ENCODE results near the gene DNAH7. TPM values are rescaled to one million over a fixed set of nuclear protein-coding genes. Genes with fewer than 3 reads are reported as not detected.

DNAH7 gene
- total and polyA plus RNA-seq, 9 of the 15 experiments (the other 6 are each of a cell fraction or from before 2014, with no cell fraction given) = 0.03 to 0.42 (median 0.18) TPM

- CTCF ChIA-PET (ENCODE audit: low intra/inter-chr PET ratio) = no interaction called here
Observed at GRCh38 chr2:195830968-195831950, 237.4 kb downstream of the DNAH7 start.

GRCh38 chr2:195824478-195824877 lies 244.2 kb downstream of the DNAH7 start:
- no peak for DNase-seq (ENCODE audit: extremely low read depth in 1 of 4, low spot score in 3 of 4)
- Histone ChIP-seq H3K79me2 (ENCODE audit: control insufficient read depth, insufficient read depth, low read length) (no peaks in the 10 kb centered on the region), H4K20me1 (replicated peaks; ENCODE audit: control insufficient read depth, insufficient read depth, low read length) (no peaks in the 10 kb centered on the region), H3K9me3 (replicated peaks; ENCODE audit: control insufficient read depth, insufficient read depth, low read depth, low read length) (no peaks in the 10 kb centered on the region), H3K4me1 (replicated peaks in 1 of 2; ENCODE audit: control insufficient read depth in 2 of 2, insufficient read depth in 2 of 2, low read length in 2 of 2) (no peaks in the 10 kb centered on the region), H2AFZ (ENCODE audit: low read depth, low read length) (no peak overlapping the region), H3K9me1 (ENCODE audit: control insufficient read depth, insufficient read depth, low read length) (no peaks in the 10 kb centered on the region), H3K27me3 (ENCODE audit: control insufficient read depth in 2 of 2, insufficient read depth in 2 of 2, low read length in 2 of 2) (no peaks in the 10 kb centered on the region), H3K4me2 (ENCODE audit: insufficient read depth, low read length) (no peak overlapping the region), H3K27ac (ENCODE audit: extremely low read depth, low read depth, low read length) (no peak overlapping the region), H3K9ac (ENCODE audit: insufficient read depth in 1 of 2, low read depth in 2 of 2, low read length in 2 of 2) (no peak overlapping the region), H3K36me3 (ENCODE audit: control insufficient read depth, insufficient read depth, low read length) (no peaks in the 10 kb centered on the region), H3K4me3 (no peak overlapping the region)
- no TSS peak for BruUV-seq (replicated peaks)
- no peak for ATAC-seq
- CTCF ChIA-PET (ENCODE audit: low intra/inter-chr PET ratio) = no interaction called here
- intact Hi-C loops (cut with micrococcal nuclease) = no loop called here
- 22% methylated on average over 2 of the region's 2 CpGs for WGBS (ENCODE audit: insufficient coverage, low coverage, missing lambda C conversion rate)
- POLR2A ChIA-PET = no interaction called here
- no peak for FAIRE-seq
- in situ Hi-C loops (cut with MboI) = no loop called here
- TF ChIP-seq ZNF3 (CRISPR knock-in tag; IDR thresholded peaks at IDR 0.05) (no peak), NR2F6 (CRISPR knock-in tag; IDR thresholded peaks at IDR 0.05) (no peak), ZNF398 (CRISPR knock-in tag; IDR thresholded peaks at IDR 0.05) (no peak), PREB (CRISPR knock-in tag; IDR thresholded peaks at IDR 0.05) (no peak), PRDM10 (IDR thresholded peaks at IDR 0.05; ENCODE audit: partially characterized antibody) (no peak)

More at GRCh38 chr2:195830968-195831950, 237.4 kb downstream of the DNAH7 start:
- ATAC-seq (no peak), DNase-seq (ENCODE audit: extremely low read depth in 1 of 4, low spot score in 3 of 4) (no peak), FAIRE-seq (no peak)
- no TSS peak for BruUV-seq (replicated peaks)
- Histone ChIP-seq H3K9ac (ENCODE audit: insufficient read depth in 1 of 2, low read depth in 2 of 2, low read length in 2 of 2) (no peak overlapping the region), H3K9me1 (ENCODE audit: control insufficient read depth, insufficient read depth, low read length) (no peaks in the 10 kb centered on the region), H3K36me3 (ENCODE audit: control insufficient read depth, insufficient read depth, low read length) (no peaks in the 10 kb centered on the region), H3K9me3 (replicated peaks; ENCODE audit: control insufficient read depth, insufficient read depth, low read depth, low read length) (no peaks in the 10 kb centered on the region), H3K27ac (ENCODE audit: extremely low read depth, low read depth, low read length) (no peak overlapping the region), H4K20me1 (replicated peaks; ENCODE audit: control insufficient read depth, insufficient read depth, low read length) (no peaks in the 10 kb centered on the region), H2AFZ (ENCODE audit: low read depth, low read length) (no peak overlapping the region), H3K79me2 (ENCODE audit: control insufficient read depth, insufficient read depth, low read length) (no peaks in the 10 kb centered on the region), H3K4me3 (no peak overlapping the region), H3K4me1 (replicated peaks in 1 of 2; ENCODE audit: control insufficient read depth in 2 of 2, insufficient read depth in 2 of 2, low read length in 2 of 2) (no peaks in the 10 kb centered on the region), H3K4me2 (ENCODE audit: insufficient read depth, low read length) (no peak overlapping the region), H3K27me3 (ENCODE audit: control insufficient read depth in 2 of 2, insufficient read depth in 2 of 2, low read length in 2 of 2) (no peaks in the 10 kb centered on the region)
- POLR2A ChIA-PET = no interaction called here
- intact Hi-C loops (cut with micrococcal nuclease) = loop anchor here (10.0 kb wide), 1 partner anchor 166 kb away; no protein-coding TSS in a partner anchor
- TF ChIP-seq MAFG (tag; conservative IDR thresholded peaks at IDR 0.05) = 0 out of 2 replicates have a peak, but pooled peaks have one; percentile 23
- TF ChIP-seq ZNF316 (IDR thresholded peaks at IDR 0.05) = peak; percentile 73
- TF ChIP-seq C11orf30 (IDR thresholded peaks at IDR 0.05; ENCODE audit: low read depth) = peak; percentile 21; the same call in 1 of the 2 replicates
- no peak for TF ChIP-seq ZNF764 (CRISPR knock-in tag; IDR thresholded peaks at IDR 0.05; ENCODE audit: low read depth)
- WGBS (ENCODE audit: insufficient coverage, low coverage, missing lambda C conversion rate) = 41% methylated on average over 3 of the region's 3 CpGs
- in situ Hi-C loops (cut with MboI) = no loop called here

All from K562 (cell line).